NB4 (cell line): Measurements from ENCODE around the gene CELF1.

Experiments used
- MAX ChIP-seq: IDR thresholded peaks from 2 replicates; pipeline ENCODE4 v1.6.1; 2011; ENCODE audit warnings: low read depth, low read length
- MYC ChIP-seq: IDR thresholded peaks from 2 replicates; pipeline ENCODE4 v1.6.1; 2011; ENCODE audit warnings: low read depth, low read length
- POLR2A ChIP-seq: IDR thresholded peaks from 2 replicates; pipeline ENCODE4 v1.6.1; 2011; ENCODE audit warnings: mild to moderate bottlenecking; ENCODE audit not compliant: insufficient read length; ENCODE audit errors: extremely low read depth
- TF ChIP-seq, protein P1 (sequence below): IDR thresholded peaks from one replicate; pipeline ENCODE4 v1.5.1; 2012; ENCODE audit warnings: low read depth, low read length

DNA sequence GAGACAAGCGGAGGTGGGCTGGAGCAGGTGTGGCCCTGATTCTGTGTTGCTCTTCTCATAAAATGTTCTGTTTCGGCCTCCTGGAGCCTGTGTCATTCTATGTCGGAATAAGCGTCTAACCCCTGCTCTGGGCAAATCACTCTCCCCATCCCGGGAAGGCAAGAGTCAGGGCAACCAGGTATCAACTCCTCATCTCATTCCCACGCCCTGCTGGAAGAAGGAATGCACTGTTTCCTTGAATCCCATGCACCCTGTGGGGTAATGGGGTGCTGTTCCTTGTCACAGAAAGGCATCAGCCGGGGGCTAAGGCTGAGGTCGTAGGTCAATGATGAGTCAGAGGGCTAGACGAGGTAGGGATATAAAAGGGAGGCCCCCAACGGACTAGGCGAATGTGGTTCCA lies 36.2 kb upstream of the CELF1 start:
- TF ChIP-seq, protein P1, sequence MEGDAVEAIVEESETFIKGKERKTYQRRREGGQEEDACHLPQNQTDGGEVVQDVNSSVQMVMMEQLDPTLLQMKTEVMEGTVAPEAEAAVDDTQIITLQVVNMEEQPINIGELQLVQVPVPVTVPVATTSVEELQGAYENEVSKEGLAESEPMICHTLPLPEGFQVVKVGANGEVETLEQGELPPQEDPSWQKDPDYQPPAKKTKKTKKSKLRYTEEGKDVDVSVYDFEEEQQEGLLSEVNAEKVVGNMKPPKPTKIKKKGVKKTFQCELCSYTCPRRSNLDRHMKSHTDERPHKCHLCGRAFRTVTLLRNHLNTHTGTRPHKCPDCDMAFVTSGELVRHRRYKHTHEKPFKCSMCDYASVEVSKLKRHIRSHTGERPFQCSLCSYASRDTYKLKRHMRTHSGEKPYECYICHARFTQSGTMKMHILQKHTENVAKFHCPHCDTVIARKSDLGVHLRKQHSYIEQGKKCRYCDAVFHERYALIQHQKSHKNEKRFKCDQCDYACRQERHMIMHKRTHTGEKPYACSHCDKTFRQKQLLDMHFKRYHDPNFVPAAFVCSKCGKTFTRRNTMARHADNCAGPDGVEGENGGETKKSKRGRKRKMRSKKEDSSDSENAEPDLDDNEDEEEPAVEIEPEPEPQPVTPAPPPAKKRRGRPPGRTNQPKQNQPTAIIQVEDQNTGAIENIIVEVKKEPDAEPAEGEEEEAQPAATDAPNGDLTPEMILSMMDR: no peak
- TF ChIP-seq POLR2A (no peak), MYC (no peak), MAX (no peak)
